C4-2B (cell line): ENCODE measurements around the gene BICDL1.

Source experiments
- CTCF ChIP-seq: fragments of 450-650 bp; conservative IDR thresholded peaks from 2 replicates; pipeline ENCODE4 v1.5.1; 2017; ENCODE audit warnings: mild to moderate bottlenecking
- ZFX ChIP-seq: fragments of 450-650 bp; IDR thresholded peaks from 2 replicates; pipeline ENCODE4 v1.6.1; 2017

DNA sequence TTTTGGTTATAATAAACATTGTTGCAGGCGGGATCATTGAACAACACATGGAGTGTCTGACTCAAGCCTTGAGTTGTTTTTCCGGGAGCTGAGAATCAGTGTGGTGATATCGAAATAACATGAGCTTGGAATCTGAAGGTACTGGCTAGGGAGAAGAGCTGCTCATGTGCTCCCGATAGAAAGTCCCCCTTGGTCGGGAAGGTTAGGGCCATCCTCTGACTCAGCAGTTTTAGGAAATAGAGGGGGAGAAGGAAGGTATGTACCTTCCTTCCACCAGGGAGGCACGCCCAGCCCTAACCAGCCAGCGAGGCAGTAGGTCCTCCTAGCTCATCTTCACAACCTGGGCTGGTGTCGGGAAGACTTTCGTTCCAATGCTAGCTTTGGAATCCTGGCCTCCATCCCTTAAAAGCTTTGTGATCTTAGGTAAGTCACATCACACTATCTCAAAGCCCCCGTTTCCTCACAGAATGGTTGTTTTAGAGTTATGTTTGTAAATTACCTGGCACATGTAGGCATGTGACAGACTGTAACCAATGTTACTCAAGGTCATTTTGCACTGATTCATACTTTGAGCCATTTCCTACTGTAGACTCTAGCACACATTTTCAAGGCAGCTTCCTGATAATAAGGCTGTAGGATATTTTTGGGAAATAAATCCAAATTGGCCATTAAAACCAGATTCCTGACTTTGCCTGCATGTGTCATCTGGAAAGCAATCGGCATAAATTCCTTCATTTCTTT, 129.5 kb downstream of the BICDL1 start:
- no peak for TF ChIP-seq CTCF
- TF ChIP-seq ZFX: no peak
